CD14-positive monocyte (primary cell): Measurements from ENCODE around the gene RUBCN. TPM values are rescaled to one million over a fixed set of nuclear protein-coding genes. Genes with fewer than 3 reads are reported as not detected.

Experiments
- DNase-seq, 3 donors: peaks; one replicate each; pipeline ENCODE4 v3.0.0-alpha.2; 2011 to 2022
- H2AFZ ChIP-seq: 2 replicates; pipeline ENCODE4 v1.6.0; 2012; ENCODE audit warnings: mild to moderate bottlenecking, low read depth, low read length, inconsistent platforms; ENCODE audit not compliant: insufficient read depth, poor library complexity, severe bottlenecking
- H3K27ac ChIP-seq, 2 donors: 1 replicate in 1 of 2; 2 replicates in 1 of 2; pipeline ENCODE4 v1.5.1; 2012 to 2013; ENCODE audit warnings: low read length in 2 of 2, control low read depth in 1 of 2, inconsistent platforms in 1 of 2, low read depth in 1 of 2, mild to moderate bottlenecking in 1 of 2
- H3K27me3 ChIP-seq, 2 donors: one replicate each; pipeline versions ENCODE4 v1.6.0 to v1.6.1; 2011 to 2013; ENCODE audit warnings: low read length in 2 of 2; ENCODE audit not compliant: control insufficient read depth in 2 of 2, insufficient read depth in 2 of 2
- H3K36me3 ChIP-seq, 2 donors: replicated peaks in 1 of 2; 1 replicate in 1 of 2; 2 replicates in 1 of 2; pipeline versions ENCODE4 v1.5.1 to v1.6.1; 2012 to 2013; ENCODE audit warnings: low read length in 2 of 2, control low read depth in 1 of 2, inconsistent platforms in 1 of 2, mild to moderate bottlenecking in 1 of 2; ENCODE audit not compliant: insufficient read depth in 2 of 2, control insufficient read depth in 1 of 2
- H3K4me1 ChIP-seq, 2 donors: 1 replicate in 1 of 2; 2 replicates in 1 of 2; pipeline versions ENCODE4 v1.5.1 to v1.6.1; 2012 to 2013; ENCODE audit warnings: low read length in 2 of 2, control low read depth in 1 of 2, inconsistent platforms in 1 of 2, mild to moderate bottlenecking in 1 of 2, moderate library complexity in 1 of 2; ENCODE audit not compliant: insufficient read depth in 2 of 2, control insufficient read depth in 1 of 2
- H3K4me2 ChIP-seq: replicated peaks from 2 replicates; pipeline ENCODE3; 2012; ENCODE audit warnings: low read length, moderate library complexity, mild to moderate bottlenecking; ENCODE audit not compliant: poor library complexity, severe bottlenecking; ENCODE audit errors: extremely low read depth
- H3K4me3 ChIP-seq, 3 experiments: fragments of 200-600 bp in 1 of 3; sonication (generic) in 1 of 3; replicated peaks in 1 of 3; 1 replicate in 2 of 3; 2 replicates in 1 of 3; pipeline ENCODE4 v1.5.1; 2011 to 2013; ENCODE audit warnings: low read length in 3 of 3, mild to moderate bottlenecking in 3 of 3, control low read depth in 2 of 3, low read depth in 2 of 3, inconsistent platforms in 1 of 3, moderate library complexity in 1 of 3
- H3K79me2 ChIP-seq: 2 replicates; pipeline ENCODE4 v1.6.0; 2012; ENCODE audit warnings: mild to moderate bottlenecking, control low read depth, inconsistent platforms, low read length, moderate library complexity; ENCODE audit not compliant: insufficient read depth
- H3K9ac ChIP-seq: 2 replicates; pipeline ENCODE4 v1.6.0; 2017; ENCODE audit warnings: low read length, mild to moderate bottlenecking; ENCODE audit not compliant: insufficient read depth, poor library complexity, severe bottlenecking
- H3K9me3 ChIP-seq, 2 donors: replicated peaks in 1 of 2; 1 replicate in 1 of 2; 2 replicates in 1 of 2; pipeline versions ENCODE4 v1.5.1 to v1.6.1; 2012 to 2013; ENCODE audit warnings: low read length in 2 of 2, control low read depth in 1 of 2; ENCODE audit not compliant: control insufficient read depth in 1 of 2, insufficient read depth in 1 of 2
- H4K20me1 ChIP-seq: 2 replicates; pipeline ENCODE4 v1.6.0; 2012; ENCODE audit warnings: mild to moderate bottlenecking, low read length, control low read depth, moderate library complexity; ENCODE audit not compliant: insufficient read depth
- H3K27ac Mint-ChIP-seq, 7 donors: one replicate each; pipeline ENCODE4 v1.8.0; 2020; ENCODE audit warnings: mild to moderate bottlenecking in 7 of 7, mixed read lengths in 7 of 7, moderate library complexity in 6 of 7, inconsistent platforms in 2 of 7
- H3K27me3 Mint-ChIP-seq, 3 donors: one replicate each; pipeline ENCODE4 v1.8.0; 2021 to 2022; ENCODE audit warnings: low read depth in 3 of 3, mild to moderate bottlenecking in 3 of 3, mixed read lengths in 3 of 3, moderate library complexity in 3 of 3, inconsistent platforms in 1 of 3
- H3K36me3 Mint-ChIP-seq, 2 donors: one replicate each; pipeline ENCODE4 v1.8.0; 2020; ENCODE audit warnings: mixed read lengths in 2 of 2, inconsistent platforms in 1 of 2, mild to moderate bottlenecking in 1 of 2
- H3K4me1 Mint-ChIP-seq: one replicate; pipeline ENCODE4 v1.8.0; 2020; ENCODE audit warnings: mild to moderate bottlenecking, mixed read lengths
- H3K4me3 Mint-ChIP-seq, 2 donors: one replicate each; pipeline ENCODE4 v1.8.0; 2020; ENCODE audit warnings: mild to moderate bottlenecking in 2 of 2, mixed read lengths in 2 of 2, moderate library complexity in 1 of 2
- H3K9me3 Mint-ChIP-seq, 7 donors: one replicate each; pipeline ENCODE4 v1.8.0; 2020 to 2022; ENCODE audit warnings: mixed read lengths in 7 of 7, mild to moderate bottlenecking in 6 of 7, moderate library complexity in 6 of 7, inconsistent platforms in 2 of 7
- CTCF ChIP-seq: fragments of 200-600 bp; IDR thresholded peaks from one replicate; pipeline ENCODE4 v1.8.0; 2022; ENCODE audit warnings: antibody characterized with exemption, mild to moderate bottlenecking
- WGBS: methylation state at CpG from one replicate; pipeline ENCODE4 v1.1.5; 2013; ENCODE audit warnings: missing lambda C conversion rate; ENCODE audit not compliant: insufficient coverage; 5-methylcytosine and 5-hydroxymethylcytosine counted together
- intact Hi-C, 2 donors: fragments of 100-400 bp; cut with micrococcal nuclease; formaldehyde crosslinking; loops; one replicate each; pipeline versions ENCODE4 v1.15.0 to v1.15.1; 2023
- polyA plus RNA-seq, 3 donors: library from polyadenylated mRNA; depleted of rRNA in 1 of 3; unstranded in 2 of 3; stranded (reverse) in 1 of 3; fragments of 300-500 nt in 2 of 3; fragments of >200 nt in 1 of 3; fragmentation: Illumina TruSeq in 2 of 3; gene quantifications; 1 replicate in 2 of 3; 2 replicates in 1 of 3; pipeline ENCODE4 v1.2.3, GENCODE V29; 2012 to 2021

The RUBCN gene
- polyA plus RNA-seq, 3 donors: 8.6 to 37.9 (median 13.5) TPM

- Mint-ChIP-seq H3K27ac (peak overlapping the region in 6 of 7 donors; percentile 35 to 89 (median 66)), H3K4me1 (peaks cover 19% of the 10 kb centered on the region), H3K36me3 (peaks cover 82 to 91% of the 10 kb centered on the region in 2 donors), H3K9me3 (peaks cover 0 to 5% (median 2%) of the 10 kb centered on the region in 7 donors), H3K27me3 (no peaks in the 10 kb centered on the region), H3K4me3 (no peak overlapping the region)
- WGBS: no CpG with 5 or more reads among the region's 4 CpGs
- Histone ChIP-seq H4K20me1 (peaks cover 8% of the 10 kb centered on the region), H3K36me3 (peaks cover 63 to 96% of the 10 kb centered on the region in 2 donors), H3K79me2 (no peaks in the 10 kb centered on the region), H3K4me2 (no peak overlapping the region), H3K9me3 (no peaks in the 10 kb centered on the region), H3K27ac (peak overlapping the region in 1 of 2 donors; percentile 23), H3K4me3 (no peak overlapping the region), H3K4me1 (peaks cover 12 to 16% of the 10 kb centered on the region in 2 donors), H3K27me3 (no peaks in the 10 kb centered on the region), H3K9ac (no peak overlapping the region), H2AFZ (no peak overlapping the region)
- DNase-seq: peak; percentile 50 to 81 (median 81)
- TF ChIP-seq CTCF: no peak
- intact Hi-C loops: no loop called here
Observed at GRCh38 chr3:197692641-197693040, 44.1 kb downstream of the RUBCN start.

- no peaks in the 10 kb centered on the region for H3K9me3 ChIP-seq
- intact Hi-C loops: no loop called here
- TF ChIP-seq CTCF: no peak
- H3K4me3 ChIP-seq: no peak overlapping the region
- H3K27me3 ChIP-seq: no peaks in the 10 kb centered on the region
- peaks cover 0 to 2% (median 0%) of the 10 kb centered on the region in 7 donors for H3K9me3 Mint-ChIP-seq
- H3K79me2 ChIP-seq: no peaks in the 10 kb centered on the region
- H3K4me3 Mint-ChIP-seq: no peak overlapping the region
- peaks cover 58 to 96% of the 10 kb centered on the region in 2 donors for H3K36me3 ChIP-seq
- DNase-seq: no peak
- H3K27ac ChIP-seq: no peak overlapping the region
- peaks cover 19% of the 10 kb centered on the region for H3K4me1 Mint-ChIP-seq
- 100% methylated on average over 2 of the region's 6 CpGs for WGBS
- no peaks in the 10 kb centered on the region for H3K27me3 Mint-ChIP-seq
- H3K9ac ChIP-seq: no peak overlapping the region
- H3K36me3 Mint-ChIP-seq: peaks cover 83 to 91% of the 10 kb centered on the region in 2 donors
- no peak overlapping the region for H3K4me2 ChIP-seq
- H4K20me1 ChIP-seq: peaks cover 8% of the 10 kb centered on the region
- H3K27ac Mint-ChIP-seq: no peak overlapping the region
- H3K4me1 ChIP-seq: peaks cover 12 to 16% of the 10 kb centered on the region in 2 donors
- H2AFZ ChIP-seq: no peak overlapping the region
Observed at GRCh38 chr3:197690754-197691153, 46.0 kb downstream of the RUBCN start.
